OCI-LY1 (cell line): ENCODE results near the gene DUSP16.

Experiments used
- EZH2 ChIP-seq: fragments of 200-600 bp; sonication (generic), shearing (Covaris generic); IDR thresholded peaks from 2 replicates; pipeline ENCODE4 v1.8.0; 2017; ENCODE audit warnings: borderline replicate concordance, mixed run types, mild to moderate bottlenecking, antibody characterized with exemption, low read length, moderate library complexity, mixed read lengths
- TF ChIP-seq, protein P1 (sequence below): fragments of 200-600 bp; sonication (generic), shearing (Covaris generic); IDR thresholded peaks from 2 replicates; pipeline ENCODE4 v1.5.1; 2017; ENCODE audit warnings: mild to moderate bottlenecking, antibody characterized with exemption, low read length, moderate library complexity, mixed read lengths

DNA sequence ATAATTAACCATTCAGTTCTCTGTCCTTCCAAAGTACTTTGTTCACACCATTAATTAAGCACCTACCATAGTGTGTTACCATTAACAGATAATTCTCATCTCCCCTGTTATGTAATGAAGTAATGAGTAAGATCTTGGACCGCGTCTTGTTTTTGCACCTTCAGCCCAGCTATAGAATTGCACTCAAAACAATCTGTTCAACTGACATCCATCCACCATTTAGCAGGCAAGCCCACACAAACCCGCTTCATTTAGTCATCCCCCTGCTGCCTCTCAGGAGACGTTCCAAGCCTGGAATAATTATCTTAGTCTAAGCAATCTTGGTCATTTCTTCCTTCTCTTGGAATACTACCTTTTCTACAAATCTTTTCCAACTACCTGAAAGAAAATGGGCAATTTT is 74.4 kb downstream of the DUSP16 start:
- no peak for TF ChIP-seq EZH2
- TF ChIP-seq, protein P1, sequence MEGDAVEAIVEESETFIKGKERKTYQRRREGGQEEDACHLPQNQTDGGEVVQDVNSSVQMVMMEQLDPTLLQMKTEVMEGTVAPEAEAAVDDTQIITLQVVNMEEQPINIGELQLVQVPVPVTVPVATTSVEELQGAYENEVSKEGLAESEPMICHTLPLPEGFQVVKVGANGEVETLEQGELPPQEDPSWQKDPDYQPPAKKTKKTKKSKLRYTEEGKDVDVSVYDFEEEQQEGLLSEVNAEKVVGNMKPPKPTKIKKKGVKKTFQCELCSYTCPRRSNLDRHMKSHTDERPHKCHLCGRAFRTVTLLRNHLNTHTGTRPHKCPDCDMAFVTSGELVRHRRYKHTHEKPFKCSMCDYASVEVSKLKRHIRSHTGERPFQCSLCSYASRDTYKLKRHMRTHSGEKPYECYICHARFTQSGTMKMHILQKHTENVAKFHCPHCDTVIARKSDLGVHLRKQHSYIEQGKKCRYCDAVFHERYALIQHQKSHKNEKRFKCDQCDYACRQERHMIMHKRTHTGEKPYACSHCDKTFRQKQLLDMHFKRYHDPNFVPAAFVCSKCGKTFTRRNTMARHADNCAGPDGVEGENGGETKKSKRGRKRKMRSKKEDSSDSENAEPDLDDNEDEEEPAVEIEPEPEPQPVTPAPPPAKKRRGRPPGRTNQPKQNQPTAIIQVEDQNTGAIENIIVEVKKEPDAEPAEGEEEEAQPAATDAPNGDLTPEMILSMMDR = no peak
